ENCODE results near the gene KLHL35. TPM values are rescaled to one million over a fixed set of nuclear protein-coding genes. Genes with fewer than 3 reads are reported as not detected.
A peak's percentile ranks its signal among the peaks of the same experiment; 100 is the strongest.

Gene KLHL35
- total and polyA plus RNA-seq, 2 of the 4 experiments (the other 2 are of a cell fraction), result 1.6 to 3.3 TPM

GRCh38 chr11:75373201-75373600 lies 59.8 kb downstream of the KLHL35 start:
- POLR2A ChIA-PET (ENCODE audit: unreplicated experiment), result no interaction called here
- in situ Hi-C loops (cut with MboI; ENCODE audit: low sequenced_read_pairs) (no loop called here), dilution Hi-C loops (cut with HindIII; ENCODE audit: low sequenced_read_pairs, unreplicated experiment) (no loop called here), intact Hi-C loops (cut with micrococcal nuclease) (no loop called here)
- Histone ChIP-seq H4K91ac (ENCODE audit: insufficient read depth, low read depth, low read length) (no peak overlapping the region), H2BK15ac (ENCODE audit: low read depth, low read length) (no peak overlapping the region), H2BK20ac (ENCODE audit: low read depth, low read length) (no peak overlapping the region), H3K14ac (replicated peaks; ENCODE audit: low read depth, low read length) (no peak overlapping the region), H3K9me3 (ENCODE audit: control insufficient read depth, insufficient read depth, low read length) (peaks cover 12% of the 10 kb centered on the region), H4K5ac (ENCODE audit: low read depth, low read length) (no peak overlapping the region), H3K36me3 (ENCODE audit: control insufficient read depth, insufficient read depth, low read length) (no peaks in the 10 kb centered on the region), H3K23ac (ENCODE audit: low read depth, low read length) (no peak overlapping the region), H3K4me1 (ENCODE audit: control insufficient read depth, insufficient read depth, low read length) (peaks cover 6% of the 10 kb centered on the region; the same call in 1 of the 2 replicates), H4K8ac (ENCODE audit: low read depth in 2 of 2, low read length in 2 of 2) (no peak overlapping the region), H3K9ac (ENCODE audit: low read depth, low read length) (no peak overlapping the region), H3K9me1 (ENCODE audit: insufficient read depth, low read length) (no peaks in the 10 kb centered on the region), H3K4me2 (ENCODE audit: low read depth, low read length) (no peak overlapping the region), H3K27me3 (ENCODE audit: control insufficient read depth, insufficient read depth, low read length) (peaks cover 10% of the 10 kb centered on the region), H3K18ac (ENCODE audit: low read depth, low read length) (no peak overlapping the region), H3K27ac (ENCODE audit: insufficient read depth, low read length) (no peak overlapping the region), H2AK9ac (replicated peaks; ENCODE audit: low read depth, low read length, poor library complexity) (no peak overlapping the region), H2BK120ac (ENCODE audit: low read depth, low read length) (no peak overlapping the region), H2AK5ac (ENCODE audit: low read depth, low read length) (no peak overlapping the region), H3K56ac (ENCODE audit: extremely low read depth, insufficient read depth, low read length) (no peak overlapping the region), H2AFZ (replicated peaks; ENCODE audit: low read length, poor library complexity) (no peak overlapping the region), H4K20me1 (ENCODE audit: insufficient read depth, low read length) (no peaks in the 10 kb centered on the region), H3K79me1 (ENCODE audit: low read depth in 1 of 2, low read length in 2 of 2) (no peaks in the 10 kb centered on the region), H2BK5ac (ENCODE audit: low read depth, low read length, poor library complexity, severe bottlenecking) (no peak overlapping the region), H3K4me3 (ENCODE audit: insufficient read depth, low read depth, low read length) (no peak overlapping the region), H3K4ac (ENCODE audit: low read depth, low read length) (no peak overlapping the region)
- whole genome bisulfite sequencing, 2 experiments (ENCODE audit: extremely low coverage in 2 of 2, insufficient read length in 1 of 2), result 60% methylated on average over 1 of the region's 8 CpGs; no CpG with 5 or more reads in 1 of the 2 experiments
- no peak for TF ChIP-seq MAFK (IDR thresholded peaks at IDR 0.05; ENCODE audit: low read depth, low read length)
- no peak for TF ChIP-seq MXI1 (IDR thresholded peaks at IDR 0.05; ENCODE audit: borderline replicate concordance, low read depth, low read length)
- TF ChIP-seq USF2 (IDR thresholded peaks at IDR 0.05; ENCODE audit: low read depth, low read length), result no peak
- no peak for TF ChIP-seq NFE2L2 (IDR thresholded peaks at IDR 0.05; ENCODE audit: low read depth, low read length)
- TF ChIP-seq CEBPB (IDR thresholded peaks at IDR 0.05; ENCODE audit: low read depth, low read length), result no peak
- ATAC-seq (ENCODE audit: low read depth) (no peak), DNase-seq (no peak)
- CTCF ChIA-PET, result interaction anchor here (0.8 kb wide), 1 partner anchor 13 kb away, joined by 10 read pairs; no protein-coding TSS in a partner anchor
- no TSS peak for BruUV-seq (replicated peaks)

Small RNAs within 50 kb of the gene (microRNA-seq; reads per million reads assigned to microRNA genes)
- gene SNORD15A (ENCODE audit: insufficient read depth, insufficient read length) (not detected), gene SNORD15B (ENCODE audit: insufficient read depth, insufficient read length) (35.1 reads per million, percentile 69 among the genes with 10 or more reads in this experiment)

Small RNAs within 50 kb of the gene (small RNA-seq; reads per million reads assigned to genes)
- 0 reads per million in 5 experiments for gene SNORD15A
- 109 to 8,782 (median 352) reads per million in 5 experiments for gene SNORD15B

Other genes with a start within 250 kb of the KLHL35 start
- gene TPBGL, start 192.4 kb downstream of the KLHL35 start, total RNA-seq (2012; rRNA removed), result not detected in 2 replicates
- gene TPBGL, start 192.4 kb downstream of the KLHL35 start, polyA plus RNA-seq (2012; rRNA removed), result not detected in 2 replicates
- gene ARRB1, start 81.5 kb downstream of the KLHL35 start, total RNA-seq (2012; rRNA removed), result 13.1 and 17.4 TPM in 2 replicates
- gene ARRB1, start 81.5 kb downstream of the KLHL35 start, polyA plus RNA-seq (2012; rRNA removed), result 11.0 and 11.4 TPM in 2 replicates
- 2,360 and 3,444 TPM in 2 replicates for gene RPS3, start 33.7 kb downstream of the KLHL35 start, total RNA-seq (2012; rRNA removed)
- gene RPS3, start 33.7 kb downstream of the KLHL35 start, polyA plus RNA-seq (2012; rRNA removed), result 2,477 and 2,872 TPM in 2 replicates
- 1.7 and 2.0 TPM in 2 replicates for gene GDPD5, start 92.7 kb upstream of the KLHL35 start, total RNA-seq (2012; rRNA removed)
- gene GDPD5, start 92.7 kb upstream of the KLHL35 start, polyA plus RNA-seq (2012; rRNA removed), result 7.9 and 8.2 TPM in 2 replicates
- 772 and 841 TPM in 2 replicates for gene SERPINH1, start 129.1 kb upstream of the KLHL35 start, total RNA-seq (2012; rRNA removed)
- 1,857 and 1,944 TPM in 2 replicates for gene SERPINH1, start 129.1 kb upstream of the KLHL35 start, polyA plus RNA-seq (2012; rRNA removed)
- 2.5 and 3.0 TPM in 2 replicates for gene MAP6, start 235.8 kb upstream of the KLHL35 start, total RNA-seq (2012; rRNA removed)
- 3.1 and 3.4 TPM in 2 replicates for gene MAP6, start 235.8 kb upstream of the KLHL35 start, polyA plus RNA-seq (2012; rRNA removed)

Data from IMR-90 (cell line).